Erythroblast (primary cell): Measurements from ENCODE around the gene PPFIBP1.

Source experiments
- GATA1 ChIP-seq: IDR thresholded peaks from 2 replicates; pipeline ENCODE4 v1.6.1; 2011; ENCODE audit warnings: low read depth, mild to moderate bottlenecking, control low read depth, low read length, moderate library complexity
- POLR2A ChIP-seq: IDR thresholded peaks from 2 replicates; pipeline ENCODE4 v1.6.1; 2011; ENCODE audit warnings: mild to moderate bottlenecking, low read length

GRCh38 chr12:27667540-27667939 lies 143.5 kb downstream of the PPFIBP1 start:
- no peak for TF ChIP-seq POLR2A
- no peak for TF ChIP-seq GATA1
